ENCODE measurements around the gene AGTRAP.

AGTRAP gene

GRCh38 chr1:11787251-11787803 is 51.4 kb downstream of the AGTRAP start:
- peak overlapping the region; percentile 60 for H3K27ac ChIP-seq (ENCODE audit: low read depth, low read length)
- H3K9ac ChIP-seq (ENCODE audit: low read length) = no peak overlapping the region
- H3K4me3 ChIP-seq (ENCODE audit: low read length) = no peak overlapping the region
- peaks cover 27% of the 10 kb centered on the region for H3K4me1 ChIP-seq (ENCODE audit: control insufficient read depth, insufficient read depth, low read length)
- no peaks in the 10 kb centered on the region for H3K27me3 ChIP-seq (ENCODE audit: control insufficient read depth, insufficient read depth, low read length)
- H3K36me3 ChIP-seq (ENCODE audit: control insufficient read depth, insufficient read depth, low read length) = no peaks in the 10 kb centered on the region

DNA sequence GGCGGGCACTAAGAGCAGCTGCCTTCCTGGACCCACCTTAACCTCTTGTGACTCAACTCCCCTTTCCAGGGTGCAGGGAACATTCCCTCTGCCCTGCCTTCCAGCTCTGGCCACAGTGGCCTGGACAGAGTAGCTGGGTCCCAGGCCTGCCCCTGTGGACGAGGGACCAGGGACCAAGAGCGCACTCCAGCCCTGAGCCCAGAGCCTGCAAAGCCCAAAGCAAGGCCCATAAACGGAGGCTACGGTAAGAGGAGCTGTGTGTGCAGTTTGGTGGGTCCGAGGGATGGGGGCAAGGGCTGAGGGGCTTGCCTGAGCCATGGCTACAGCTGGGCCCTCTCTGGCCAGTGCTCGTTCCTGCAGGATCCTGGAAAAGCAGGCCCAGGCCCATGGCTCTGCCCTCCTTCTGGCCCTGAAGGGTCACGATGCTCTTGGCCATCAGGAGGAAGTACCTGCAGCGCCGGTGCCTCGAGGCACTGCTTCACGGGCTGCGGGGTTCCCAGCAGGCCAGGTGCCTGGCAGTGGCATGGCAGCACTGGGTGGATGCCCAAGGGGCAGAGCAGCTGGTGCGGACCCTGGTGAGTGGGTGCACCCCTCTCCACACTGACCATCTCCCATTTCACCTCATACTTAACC is 52.0 kb downstream of the AGTRAP start:
- Histone ChIP-seq H3K27ac (ENCODE audit: low read depth, low read length) (peak overlapping the region; percentile 60), H3K9ac (ENCODE audit: low read length) (no peak overlapping the region), H3K27me3 (ENCODE audit: control insufficient read depth, insufficient read depth, low read length) (no peaks in the 10 kb centered on the region), H3K4me1 (ENCODE audit: control insufficient read depth, insufficient read depth, low read length) (peaks cover 27% of the 10 kb centered on the region), H3K36me3 (ENCODE audit: control insufficient read depth, insufficient read depth, low read length) (no peaks in the 10 kb centered on the region), H3K4me3 (ENCODE audit: low read length) (no peak overlapping the region)

DNA sequence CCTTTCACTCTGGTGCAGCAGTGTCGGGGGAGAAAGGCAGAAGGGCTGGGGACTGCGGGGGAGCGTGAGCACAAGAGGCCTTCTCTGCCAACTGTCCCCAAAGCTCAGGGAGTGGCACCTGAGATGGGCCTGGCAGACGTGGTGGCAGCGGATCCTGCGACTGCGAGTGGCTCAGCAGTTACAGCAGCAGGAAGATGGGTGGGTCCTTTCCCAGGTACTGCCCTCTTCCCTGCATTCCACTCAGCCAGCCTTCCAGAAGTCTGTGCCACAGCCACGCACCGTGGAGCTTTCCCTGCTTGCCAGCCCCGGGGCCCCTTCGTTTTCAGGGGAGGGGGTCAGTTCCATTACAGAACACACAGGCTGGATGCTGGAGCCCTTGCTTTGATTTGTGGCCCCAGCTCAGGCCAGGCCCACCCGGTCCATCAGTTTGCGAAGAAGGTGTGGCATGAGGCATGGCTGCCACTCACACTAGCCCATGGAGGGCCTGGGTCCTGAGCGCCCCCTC is 52.7 kb downstream of the AGTRAP start:
- H3K27me3 ChIP-seq (ENCODE audit: control insufficient read depth, insufficient read depth, low read length) = no peaks in the 10 kb centered on the region
- no peak overlapping the region for H3K9ac ChIP-seq (ENCODE audit: low read length)
- peak overlapping the region; percentile 60 for H3K27ac ChIP-seq (ENCODE audit: low read depth, low read length)
- H3K4me1 ChIP-seq (ENCODE audit: control insufficient read depth, insufficient read depth, low read length) = peaks cover 27% of the 10 kb centered on the region
- no peaks in the 10 kb centered on the region for H3K36me3 ChIP-seq (ENCODE audit: control insufficient read depth, insufficient read depth, low read length)
- H3K4me3 ChIP-seq (ENCODE audit: low read length) = no peak overlapping the region

DNA sequence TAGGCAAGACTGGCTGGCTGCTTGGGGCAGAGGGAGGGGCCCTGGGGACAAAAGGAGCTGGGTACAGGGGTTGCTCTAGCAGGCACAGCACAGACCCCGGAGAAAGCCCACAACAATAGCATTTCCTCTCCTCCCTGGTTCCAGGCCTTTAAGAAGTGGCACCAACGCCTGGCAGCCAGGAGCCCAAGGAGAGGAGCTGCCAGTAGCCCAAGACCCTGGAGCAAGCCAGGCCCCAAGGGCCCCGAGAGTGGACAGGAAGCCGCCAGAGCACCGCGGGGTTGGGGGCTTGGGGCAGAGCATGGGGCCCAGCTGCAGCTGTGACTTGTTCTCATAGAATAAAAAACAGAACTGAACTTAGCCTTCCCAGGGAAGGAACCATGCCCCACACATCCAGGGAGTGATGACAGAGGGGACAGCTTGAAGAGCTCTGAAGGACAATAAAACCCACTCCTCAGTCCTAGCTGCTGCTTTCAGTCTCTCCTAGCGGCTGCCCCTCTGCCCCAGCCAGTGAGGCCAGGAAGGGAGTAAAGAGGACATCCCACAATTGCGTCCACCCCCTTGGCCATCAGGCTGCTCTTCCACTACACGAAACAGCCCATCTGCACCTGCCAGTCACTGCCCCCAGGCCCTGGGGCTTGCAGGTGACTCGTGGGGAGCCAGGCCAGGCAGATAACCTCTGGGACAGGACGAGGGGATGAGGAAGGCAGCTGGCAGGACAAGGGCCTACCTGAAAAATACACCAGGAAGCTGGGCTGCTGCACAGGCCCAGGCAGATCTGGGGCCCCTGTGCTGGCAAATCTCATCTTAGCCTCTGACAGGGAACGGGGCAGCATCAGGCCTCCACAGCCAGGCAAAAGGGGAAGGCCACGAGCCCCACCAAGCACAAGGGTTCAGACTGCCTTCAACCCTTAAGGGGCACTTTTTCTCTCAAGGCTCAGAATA is 53.5 kb downstream of the AGTRAP start:
- Histone ChIP-seq H3K9ac (ENCODE audit: low read length) (no peak overlapping the region), H3K4me3 (ENCODE audit: low read length) (no peak overlapping the region), H3K36me3 (ENCODE audit: control insufficient read depth, insufficient read depth, low read length) (peaks cover 4% of the 10 kb centered on the region), H3K27ac (ENCODE audit: low read depth, low read length) (peak overlapping the region; percentile 78), H3K4me1 (ENCODE audit: control insufficient read depth, insufficient read depth, low read length) (peaks cover 27% of the 10 kb centered on the region), H3K27me3 (ENCODE audit: control insufficient read depth, insufficient read depth, low read length) (no peaks in the 10 kb centered on the region)

GRCh38 chr1:11790101-11790879 is 54.4 kb downstream of the AGTRAP start:
- no peak overlapping the region for H3K9ac ChIP-seq (ENCODE audit: low read length)
- H3K4me1 ChIP-seq (ENCODE audit: control insufficient read depth, insufficient read depth, low read length) = peaks cover 27% of the 10 kb centered on the region
- H3K4me3 ChIP-seq (ENCODE audit: low read length) = no peak overlapping the region
- H3K27me3 ChIP-seq (ENCODE audit: control insufficient read depth, insufficient read depth, low read length) = no peaks in the 10 kb centered on the region
- peak overlapping the region; percentile 78 for H3K27ac ChIP-seq (ENCODE audit: low read depth, low read length)
- H3K36me3 ChIP-seq (ENCODE audit: control insufficient read depth, insufficient read depth, low read length) = peaks cover 12% of the 10 kb centered on the region

DNA sequence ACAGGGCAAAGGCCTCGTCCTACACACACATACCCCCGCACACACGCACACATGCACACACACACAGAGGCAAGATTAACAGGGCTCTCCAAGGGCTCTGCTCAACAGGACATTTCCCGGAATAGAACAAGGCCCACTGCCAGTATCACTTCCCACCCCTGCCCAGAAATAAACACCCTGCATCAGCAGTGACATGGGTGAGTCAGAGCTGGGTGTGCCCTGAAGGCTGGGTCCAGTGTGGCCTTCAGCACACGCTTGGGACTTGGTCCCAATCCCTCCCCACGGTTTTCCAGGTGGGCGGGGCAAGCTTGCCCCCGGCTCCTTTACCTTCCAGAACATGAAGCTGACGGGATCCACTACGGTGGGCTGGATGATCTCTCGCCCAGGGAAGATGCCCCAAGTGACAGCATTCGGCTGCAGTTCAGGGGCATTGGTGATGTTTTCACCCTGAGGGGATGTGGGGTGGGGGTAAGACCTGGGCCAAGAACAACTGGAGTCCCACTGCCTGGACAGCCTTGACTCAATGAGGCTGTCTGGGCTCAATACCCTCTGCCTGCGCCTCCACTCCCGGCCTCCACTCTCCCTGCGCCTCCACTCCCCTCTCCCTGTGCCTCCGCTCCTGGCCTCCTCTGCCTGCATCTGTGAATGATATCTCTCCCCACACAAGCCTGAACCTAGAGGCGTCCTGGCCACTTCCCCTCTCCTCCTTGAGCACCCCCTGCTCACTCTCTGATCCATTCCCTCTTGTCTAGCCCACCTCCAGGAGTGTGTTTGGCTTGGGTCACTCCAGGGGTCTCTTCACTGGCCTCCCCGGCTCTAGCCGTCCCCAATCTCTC is 55.2 kb downstream of the AGTRAP start:
- H3K27me3 ChIP-seq (ENCODE audit: control insufficient read depth, insufficient read depth, low read length) = no peaks in the 10 kb centered on the region
- peak overlapping the region; percentile 82 for H3K27ac ChIP-seq (ENCODE audit: low read depth, low read length)
- H3K9ac ChIP-seq (ENCODE audit: low read length) = no peak overlapping the region
- H3K4me1 ChIP-seq (ENCODE audit: control insufficient read depth, insufficient read depth, low read length) = peaks cover 27% of the 10 kb centered on the region
- H3K4me3 ChIP-seq (ENCODE audit: low read length) = no peak overlapping the region
- peaks cover 16% of the 10 kb centered on the region for H3K36me3 ChIP-seq (ENCODE audit: control insufficient read depth, insufficient read depth, low read length)

- Histone ChIP-seq H3K27ac (ENCODE audit: low read depth, low read length) (peak overlapping the region; percentile 82), H3K4me3 (ENCODE audit: low read length) (no peak overlapping the region), H3K27me3 (ENCODE audit: control insufficient read depth, insufficient read depth, low read length) (no peaks in the 10 kb centered on the region), H3K9ac (ENCODE audit: low read length) (no peak overlapping the region), H3K36me3 (ENCODE audit: control insufficient read depth, insufficient read depth, low read length) (peaks cover 16% of the 10 kb centered on the region), H3K4me1 (ENCODE audit: control insufficient read depth, insufficient read depth, low read length) (peaks cover 24% of the 10 kb centered on the region)
Measured at GRCh38 chr1:11792106-11792505, 56.2 kb downstream of the AGTRAP start.

DNA sequence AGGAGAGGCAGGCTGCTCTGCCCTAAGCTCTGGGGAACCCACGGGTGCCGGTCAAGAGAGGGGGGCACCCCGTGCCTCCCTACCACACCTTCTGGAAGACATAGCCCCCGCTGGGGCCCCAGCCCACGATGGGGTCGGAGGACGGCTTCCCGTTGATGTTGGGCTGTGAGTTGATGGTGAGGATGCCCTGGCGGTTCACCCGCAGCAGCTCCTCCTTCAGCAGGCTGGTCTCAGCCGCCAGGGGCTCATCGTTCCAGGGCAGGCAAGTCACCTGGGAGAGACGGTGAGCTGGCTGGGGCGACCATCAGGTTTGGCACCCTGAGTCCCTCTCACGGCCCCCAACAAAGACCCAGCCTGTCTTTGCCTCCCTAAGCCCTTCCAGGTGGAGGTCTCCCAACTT is 57.9 kb downstream of the AGTRAP start:
- Histone ChIP-seq H3K27me3 (ENCODE audit: control insufficient read depth, insufficient read depth, low read length) (no peaks in the 10 kb centered on the region), H3K4me1 (ENCODE audit: control insufficient read depth, insufficient read depth, low read length) (peaks cover 15% of the 10 kb centered on the region), H3K4me3 (ENCODE audit: low read length) (no peak overlapping the region), H3K27ac (ENCODE audit: low read depth, low read length) (no peak overlapping the region), H3K36me3 (ENCODE audit: control insufficient read depth, insufficient read depth, low read length) (peaks cover 16% of the 10 kb centered on the region), H3K9ac (ENCODE audit: low read length) (no peak overlapping the region)

DNA sequence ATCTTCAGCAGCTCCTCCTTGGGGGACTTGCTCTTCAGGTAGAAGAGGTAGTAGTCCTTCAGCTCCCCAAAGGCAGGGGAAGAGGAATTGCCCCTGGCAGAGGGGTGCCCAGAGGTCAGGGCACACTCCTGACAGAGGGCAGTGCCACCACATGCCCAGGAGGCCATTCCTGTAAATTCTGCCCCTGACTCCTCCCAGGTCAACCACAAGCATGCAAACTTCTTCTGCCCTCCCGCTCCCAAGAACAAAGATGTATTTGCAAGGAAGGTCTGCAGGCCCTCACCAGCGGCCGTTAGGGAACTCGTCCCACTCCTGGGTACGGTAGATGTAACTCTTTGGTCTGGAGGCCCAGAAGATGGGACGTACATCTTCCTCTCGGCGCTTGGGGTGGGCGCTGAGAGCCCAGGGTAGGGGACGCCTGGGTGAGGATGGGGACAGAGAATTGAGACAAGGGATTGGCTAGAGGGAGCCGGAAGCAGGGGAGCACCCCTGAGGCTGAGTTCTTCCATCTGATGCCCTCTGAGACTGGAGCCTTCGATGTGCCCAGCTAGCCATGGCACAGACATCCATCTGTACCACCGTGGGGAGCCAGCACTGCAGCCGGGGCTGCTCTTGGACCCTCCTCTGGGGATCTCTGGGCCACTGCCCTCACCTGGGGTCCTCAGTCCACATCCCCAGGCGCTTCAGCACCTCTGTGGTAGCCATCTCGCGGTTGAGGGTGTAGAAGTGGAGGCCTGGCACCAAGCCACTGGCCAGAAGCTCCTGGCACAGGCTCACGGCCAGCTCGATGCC is 58.7 kb downstream of the AGTRAP start:
- Histone ChIP-seq H3K27me3 (ENCODE audit: control insufficient read depth, insufficient read depth, low read length) (no peaks in the 10 kb centered on the region), H3K4me1 (ENCODE audit: control insufficient read depth, insufficient read depth, low read length) (peaks cover 15% of the 10 kb centered on the region), H3K9ac (ENCODE audit: low read length) (no peak overlapping the region), H3K27ac (ENCODE audit: low read depth, low read length) (no peak overlapping the region), H3K4me3 (ENCODE audit: low read length) (no peak overlapping the region), H3K36me3 (ENCODE audit: control insufficient read depth, insufficient read depth, low read length) (peaks cover 21% of the 10 kb centered on the region)

DNA sequence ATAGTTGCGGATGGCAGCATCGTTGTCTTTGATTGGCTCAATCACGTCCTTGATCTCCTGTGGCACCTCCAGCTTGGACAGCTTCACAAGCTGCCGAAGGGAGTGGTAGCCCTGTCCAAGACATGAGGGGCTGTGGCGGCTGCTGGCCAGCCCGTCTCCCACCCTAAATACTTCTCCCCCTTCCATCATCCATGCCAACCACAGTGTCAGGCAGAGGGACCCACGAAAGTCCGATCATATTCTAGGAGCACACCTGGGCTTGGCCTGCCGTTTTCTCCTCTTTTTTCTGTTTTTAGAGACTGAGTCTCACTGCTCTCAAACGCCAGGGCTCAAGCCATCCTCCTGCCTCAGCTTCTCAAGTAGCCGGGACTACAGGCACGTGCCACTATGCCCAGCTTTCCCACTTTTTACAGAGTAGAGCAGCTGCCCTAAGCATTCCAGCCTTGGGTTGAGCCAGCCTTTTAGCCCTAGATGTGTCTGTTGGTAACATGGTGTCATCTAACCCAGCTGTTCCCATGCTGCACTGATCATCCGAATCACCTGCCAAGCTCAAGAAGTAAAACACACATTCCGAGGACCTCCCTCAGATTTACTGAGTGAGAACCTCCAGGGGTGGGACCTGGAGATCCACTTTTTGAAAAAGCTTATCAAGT is 59.4 kb downstream of the AGTRAP start:
- peaks cover 11% of the 10 kb centered on the region for H3K4me1 ChIP-seq (ENCODE audit: control insufficient read depth, insufficient read depth, low read length)
- no peak overlapping the region for H3K4me3 ChIP-seq (ENCODE audit: low read length)
- no peak overlapping the region for H3K9ac ChIP-seq (ENCODE audit: low read length)
- no peaks in the 10 kb centered on the region for H3K27me3 ChIP-seq (ENCODE audit: control insufficient read depth, insufficient read depth, low read length)
- H3K27ac ChIP-seq (ENCODE audit: low read depth, low read length) = no peak overlapping the region
- H3K36me3 ChIP-seq (ENCODE audit: control insufficient read depth, insufficient read depth, low read length) = peaks cover 27% of the 10 kb centered on the region

Data from rectal smooth muscle tissue (tissue), 1 donor.